Measurements from ENCODE around the gene SCNM1. TPM values are rescaled to one million over a fixed set of nuclear protein-coding genes. Genes with fewer than 3 reads are reported as not detected.
"Not testable (repeated sequence)": the region's sequence is repeated elsewhere in the genome, so short reads cannot be mapped to it uniquely, and the experiment has no call there.

Gene SCNM1
- polyA plus RNA-seq, 1 donor from 2014 or later, result 106 TPM

- Histone ChIP-seq H3K27me3 (ENCODE audit: insufficient read depth, low read depth, low read length) (peaks cover 5% of the 10 kb centered on the region), H2AFZ (ENCODE audit: low read depth, low read length) (no peak overlapping the region), H3K9ac (ENCODE audit: low read length) (no peak overlapping the region), H3K27ac (ENCODE audit: low read length) (no peak overlapping the region), H3F3A (ENCODE audit: insufficient read depth, low read length, poor library complexity, severe bottlenecking) (no peaks in the 10 kb centered on the region), H4K20me1 (ENCODE audit: insufficient read depth) (no peaks in the 10 kb centered on the region), H3K4me2 (ENCODE audit: low read length) (no peak overlapping the region), H3K9me2 (ENCODE audit: insufficient read depth, low read length) (no peaks in the 10 kb centered on the region), H3K4me3 (ENCODE audit: low read length) (no peak overlapping the region), H3K79me2 (replicated peaks; ENCODE audit: insufficient read depth, low read length) (peaks cover 12% of the 10 kb centered on the region), H3K9me3 (ENCODE audit: low read length) (no peaks in the 10 kb centered on the region), H3K36me3 (ENCODE audit: insufficient read depth, low read length) (no peaks in the 10 kb centered on the region)
- TF ChIP-seq REST (IDR thresholded peaks at IDR 0.05; ENCODE audit: borderline replicate concordance) (no peak), MXI1 (conservative IDR thresholded peaks at IDR 0.05; ENCODE audit: poor library complexity, severe bottlenecking) (no peak), EZH2 (IDR thresholded peaks at IDR 0.05; ENCODE audit: borderline replicate concordance, insufficient read depth, low read length, poor library complexity, severe bottlenecking) (no peak), SMC3 (conservative IDR thresholded peaks at IDR 0.05; ENCODE audit: poor library complexity) (no peak), EP300 (conservative IDR thresholded peaks at IDR 0.05; ENCODE audit: poor library complexity, severe bottlenecking) (no peak), CTCF (IDR thresholded peaks at IDR 0.05; ENCODE audit: poor library complexity, severe bottlenecking) (no peak), TAF1 (IDR thresholded peaks at IDR 0.05; ENCODE audit: low read depth) (no peak), POLR2AphosphoS5 (IDR thresholded peaks at IDR 0.05) (no peak), RAD21 (conservative IDR thresholded peaks at IDR 0.05) (no peak)
Measured at GRCh38 chr1:151193304-151193703, 27.4 kb downstream of the SCNM1 start.

- TF ChIP-seq CTCF (IDR thresholded peaks at IDR 0.05; ENCODE audit: poor library complexity, severe bottlenecking) (no peak), EZH2 (IDR thresholded peaks at IDR 0.05; ENCODE audit: borderline replicate concordance, insufficient read depth, low read length, poor library complexity, severe bottlenecking) (no peak), REST (IDR thresholded peaks at IDR 0.05; ENCODE audit: borderline replicate concordance) (no peak), POLR2AphosphoS5 (IDR thresholded peaks at IDR 0.05) (no peak), TAF1 (IDR thresholded peaks at IDR 0.05; ENCODE audit: low read depth) (no peak), RAD21 (conservative IDR thresholded peaks at IDR 0.05) (no peak), SMC3 (conservative IDR thresholded peaks at IDR 0.05; ENCODE audit: poor library complexity) (no peak), EP300 (conservative IDR thresholded peaks at IDR 0.05; ENCODE audit: poor library complexity, severe bottlenecking) (no peak), MXI1 (conservative IDR thresholded peaks at IDR 0.05; ENCODE audit: poor library complexity, severe bottlenecking) (no peak)
- Histone ChIP-seq H3K36me3 (ENCODE audit: insufficient read depth, low read length) (no peaks in the 10 kb centered on the region), H3F3A (ENCODE audit: insufficient read depth, low read length, poor library complexity, severe bottlenecking) (no peaks in the 10 kb centered on the region), H4K20me1 (ENCODE audit: insufficient read depth) (no peaks in the 10 kb centered on the region), H3K27me3 (ENCODE audit: insufficient read depth, low read depth, low read length) (peaks cover 5% of the 10 kb centered on the region), H3K79me2 (replicated peaks; ENCODE audit: insufficient read depth, low read length) (peaks cover 9% of the 10 kb centered on the region), H3K9me2 (ENCODE audit: insufficient read depth, low read length) (no peaks in the 10 kb centered on the region), H3K9me3 (ENCODE audit: low read length) (no peaks in the 10 kb centered on the region), H3K4me3 (ENCODE audit: low read length) (no peak overlapping the region), H3K9ac (ENCODE audit: low read length) (no peak overlapping the region), H3K4me2 (ENCODE audit: low read length) (no peak overlapping the region), H3K27ac (ENCODE audit: low read length) (no peak overlapping the region), H2AFZ (ENCODE audit: low read depth, low read length) (no peak overlapping the region)
Measured at GRCh38 chr1:151193856-151194255, 27.9 kb downstream of the SCNM1 start.

GRCh38 chr1:151194894-151195594 is 29.1 kb downstream of the SCNM1 start:
- H3K27me3 ChIP-seq (ENCODE audit: insufficient read depth, low read depth, low read length); H3K4me3 ChIP-seq (ENCODE audit: low read length); H3F3A ChIP-seq (ENCODE audit: insufficient read depth, low read length, poor library complexity, severe bottlenecking); H3K27ac ChIP-seq (ENCODE audit: low read length); H3K9ac ChIP-seq (ENCODE audit: low read length); H3K9me3 ChIP-seq (ENCODE audit: low read length); H3K36me3 ChIP-seq (ENCODE audit: insufficient read depth, low read length); H3K9me2 ChIP-seq (ENCODE audit: insufficient read depth, low read length); H3K4me2 ChIP-seq (ENCODE audit: low read length); H4K20me1 ChIP-seq (ENCODE audit: insufficient read depth); H2AFZ ChIP-seq (ENCODE audit: low read depth, low read length): not testable (repeated sequence)
- H3K79me2 ChIP-seq (replicated peaks; ENCODE audit: insufficient read depth, low read length), result peaks cover 14% of the 10 kb centered on the region

All from neural cell (in vitro differentiated cells).